HCT116 (cell line): ENCODE measurements around the gene SEMA5B.

Experiments used
- CEBPB ChIP-seq: IDR thresholded peaks from 2 replicates; pipeline ENCODE4 v1.6.1; 2012; ENCODE audit warnings: low read depth
- CTCF ChIP-seq, 3 experiments: fragments of 200-600 bp in 1 of 3; sonication (generic) in 1 of 3; IDR thresholded peaks in 2 of 3; conservative IDR thresholded peaks in 1 of 3; 2 replicates each; pipeline ENCODE4 v1.5.1; 2012 to 2017; ENCODE audit warnings: low read depth in 2 of 3, low read length in 2 of 3, antibody characterized with exemption in 1 of 3, borderline replicate concordance in 1 of 3, control low read depth in 1 of 3, mild to moderate bottlenecking in 1 of 3, mixed read lengths in 1 of 3, mixed run types in 1 of 3, moderate library complexity in 1 of 3; ENCODE audit not compliant: insufficient read depth in 1 of 3
- EZH2 ChIP-seq: fragments of 200-600 bp; sonication (generic); IDR thresholded peaks from 2 replicates; pipeline ENCODE4 v1.6.1; 2017; ENCODE audit warnings: antibody characterized with exemption, mixed run types
- MAX ChIP-seq: IDR thresholded peaks from 2 replicates; pipeline ENCODE4 v1.6.1; 2012
- REST ChIP-seq: IDR thresholded peaks from 2 replicates; pipeline ENCODE4 v1.6.1; 2012; ENCODE audit warnings: low read depth
- ZNF274 ChIP-seq: fragments of 200-500 bp; sonication (Bioruptor generic); IDR thresholded peaks from 2 replicates; pipeline ENCODE4 v1.6.1; 2014; ENCODE audit warnings: mild to moderate bottlenecking, low read depth, low read length, inconsistent platforms

- TF ChIP-seq CEBPB (no peak), CTCF (IDR thresholded peaks at IDR 0.05 in 2 of 3, conservative IDR thresholded peaks at IDR 0.05 in 1 of 3; ENCODE audit: borderline replicate concordance in 1 of 3, insufficient read depth in 1 of 3, low read depth in 2 of 3, low read length in 2 of 3) (no peak), MAX (no peak), REST (no peak), ZNF274 (no peak), EZH2 (no peak)
Observed at GRCh38 chr3:123012652-123013051, 14.9 kb downstream of the SEMA5B start.
